Mesothelial cell of epicardium (in vitro differentiated cells): ENCODE data around the gene ALOXE3. TPM values are rescaled to one million over a fixed set of nuclear protein-coding genes. Genes with fewer than 3 reads are reported as not detected.
A peak's percentile ranks its signal among the peaks of the same experiment; 100 is the strongest.

Experiments
- DNase-seq, 2 experiments: peaks; one replicate each; pipeline ENCODE4 v3.0.0; 2021; ENCODE audit warnings: low spot score in 2 of 2; ENCODE audit not compliant: unreplicated experiment in 2 of 2
- H3K27ac Mint-ChIP-seq: 2 replicates; pipeline ENCODE4 v1.8.0; 2021; ENCODE audit warnings: mixed read lengths
- H3K27me3 Mint-ChIP-seq: 2 replicates; pipeline ENCODE4 v1.8.0; 2021; ENCODE audit warnings: low read depth, mixed read lengths
- H3K36me3 Mint-ChIP-seq: 2 replicates; pipeline ENCODE4 v1.8.0; 2021; ENCODE audit warnings: mixed read lengths
- H3K4me1 Mint-ChIP-seq: 2 replicates; pipeline ENCODE4 v1.8.0; 2021; ENCODE audit warnings: mixed read lengths
- H3K4me3 Mint-ChIP-seq: 2 replicates; pipeline ENCODE4 v1.8.0; 2021; ENCODE audit warnings: mild to moderate bottlenecking, moderate library complexity, mixed read lengths
- H3K9me3 Mint-ChIP-seq: 2 replicates; pipeline ENCODE4 v1.8.0; 2021; ENCODE audit warnings: mixed read lengths
- total RNA-seq: library from RNA; stranded (reverse); gene quantifications from 3 replicates; pipeline ENCODE4 v1.2.1, GENCODE V29; 2021
- TF ChIP-seq, protein P1 (sequence below): fragments of 200-600 bp; sonication (generic); IDR thresholded peaks from one replicate; pipeline ENCODE4 v1.5.0; 2021; ENCODE audit warnings: antibody characterized with exemption; ENCODE audit not compliant: unreplicated experiment

Gene ALOXE3
- total RNA-seq, 1 donor from 2014 or later, result 0.09 TPM

- Mint-ChIP-seq H3K4me3 (peak overlapping the region; percentile 92), H3K4me1 (peaks cover 47% of the 10 kb centered on the region), H3K27me3 (peaks cover 80% of the 10 kb centered on the region), H3K27ac (peak overlapping the region; percentile 87), H3K9me3 (no peaks in the 10 kb centered on the region), H3K36me3 (no peaks in the 10 kb centered on the region)
- DNase-seq, result peak; percentile 65 to 94
- TF ChIP-seq, protein P1, sequence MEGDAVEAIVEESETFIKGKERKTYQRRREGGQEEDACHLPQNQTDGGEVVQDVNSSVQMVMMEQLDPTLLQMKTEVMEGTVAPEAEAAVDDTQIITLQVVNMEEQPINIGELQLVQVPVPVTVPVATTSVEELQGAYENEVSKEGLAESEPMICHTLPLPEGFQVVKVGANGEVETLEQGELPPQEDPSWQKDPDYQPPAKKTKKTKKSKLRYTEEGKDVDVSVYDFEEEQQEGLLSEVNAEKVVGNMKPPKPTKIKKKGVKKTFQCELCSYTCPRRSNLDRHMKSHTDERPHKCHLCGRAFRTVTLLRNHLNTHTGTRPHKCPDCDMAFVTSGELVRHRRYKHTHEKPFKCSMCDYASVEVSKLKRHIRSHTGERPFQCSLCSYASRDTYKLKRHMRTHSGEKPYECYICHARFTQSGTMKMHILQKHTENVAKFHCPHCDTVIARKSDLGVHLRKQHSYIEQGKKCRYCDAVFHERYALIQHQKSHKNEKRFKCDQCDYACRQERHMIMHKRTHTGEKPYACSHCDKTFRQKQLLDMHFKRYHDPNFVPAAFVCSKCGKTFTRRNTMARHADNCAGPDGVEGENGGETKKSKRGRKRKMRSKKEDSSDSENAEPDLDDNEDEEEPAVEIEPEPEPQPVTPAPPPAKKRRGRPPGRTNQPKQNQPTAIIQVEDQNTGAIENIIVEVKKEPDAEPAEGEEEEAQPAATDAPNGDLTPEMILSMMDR, result no peak
Observed at GRCh38 chr17:8119581-8120519, 1.5 kb upstream of the ALOXE3 start.

GRCh38 chr17:8118769-8119580, 661 bp upstream of the ALOXE3 start:
- Mint-ChIP-seq H3K4me1 (peaks cover 38% of the 10 kb centered on the region), H3K9me3 (no peaks in the 10 kb centered on the region), H3K27ac (peak overlapping the region; percentile 96), H3K27me3 (peaks cover 80% of the 10 kb centered on the region), H3K4me3 (peak overlapping the region; percentile 92), H3K36me3 (no peaks in the 10 kb centered on the region)
- peak; percentile 69 to 86 for DNase-seq
- TF ChIP-seq, protein P1, result peak; percentile 76

GRCh38 chr17:8117367-8117979, 841 bp downstream of the ALOXE3 start:
- TF ChIP-seq, protein P1, result no peak
- H3K4me3 Mint-ChIP-seq, result peak overlapping the region; percentile 92
- no peak for DNase-seq
- H3K4me1 Mint-ChIP-seq, result peaks cover 24% of the 10 kb centered on the region
- H3K9me3 Mint-ChIP-seq, result no peaks in the 10 kb centered on the region
- no peaks in the 10 kb centered on the region for H3K36me3 Mint-ChIP-seq
- H3K27me3 Mint-ChIP-seq, result peaks cover 80% of the 10 kb centered on the region
- H3K27ac Mint-ChIP-seq, result no peak overlapping the region

GRCh38 chr17:8116776-8117175, 1.5 kb downstream of the ALOXE3 start:
- TF ChIP-seq, protein P1, result no peak
- H3K9me3 Mint-ChIP-seq, result no peaks in the 10 kb centered on the region
- H3K4me3 Mint-ChIP-seq, result no peak overlapping the region
- no peak overlapping the region for H3K27ac Mint-ChIP-seq
- no peak for DNase-seq
- H3K36me3 Mint-ChIP-seq, result no peaks in the 10 kb centered on the region
- peaks cover 81% of the 10 kb centered on the region for H3K27me3 Mint-ChIP-seq
- H3K4me1 Mint-ChIP-seq, result peaks cover 22% of the 10 kb centered on the region

DNA sequence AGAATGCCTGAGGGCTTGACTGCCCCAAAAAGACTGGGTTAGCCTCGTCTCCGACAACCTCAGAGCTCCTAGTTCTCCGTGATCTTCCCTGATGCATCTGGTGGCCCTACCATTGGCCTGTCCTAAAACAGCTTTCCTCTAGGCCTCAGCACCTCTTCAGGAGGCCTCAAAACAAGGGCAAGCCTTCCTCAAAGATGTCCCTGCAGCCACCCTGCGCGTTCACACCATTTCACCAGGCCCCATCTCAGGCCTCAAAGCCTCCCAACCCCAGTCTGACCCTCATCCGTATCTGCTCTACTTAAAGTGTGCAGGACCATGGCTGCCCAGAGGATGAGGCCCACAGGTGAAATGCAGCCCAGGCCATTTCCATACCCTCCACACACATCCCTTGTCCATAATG, 7.4 kb downstream of the ALOXE3 start:
- peak overlapping the region; percentile 22 for H3K4me3 Mint-ChIP-seq
- H3K4me1 Mint-ChIP-seq, result no peaks in the 10 kb centered on the region
- TF ChIP-seq, protein P1, result no peak
- H3K27me3 Mint-ChIP-seq, result peaks cover 79% of the 10 kb centered on the region
- no peaks in the 10 kb centered on the region for H3K36me3 Mint-ChIP-seq
- H3K27ac Mint-ChIP-seq, result no peak overlapping the region
- H3K9me3 Mint-ChIP-seq, result no peaks in the 10 kb centered on the region
- DNase-seq, result no peak
